Tibial nerve (tissue), 4 donors: Measurements from ENCODE around the gene ADD3. TPM values are rescaled to one million over a fixed set of nuclear protein-coding genes. Genes with fewer than 3 reads are reported as not detected.

Source experiments
- DNase-seq, 2 donors: peaks; one replicate each; pipeline ENCODE4 v3.0.0-alpha.2; 2019; ENCODE audit warnings: low spot score in 2 of 2
- H3K27ac ChIP-seq, 4 donors: fragments of 200-600 bp; sonication (generic) in 3 of 4; one replicate each; pipeline ENCODE4 v1.5.1; 2017 to 2019; ENCODE audit warnings: mild to moderate bottlenecking in 1 of 4
- H3K27me3 ChIP-seq, 2 donors: fragments of 200-600 bp; sonication (generic) in 1 of 2; one replicate each; pipeline versions ENCODE4 v1.5.1 to v1.6.0; 2017 to 2019
- H3K36me3 ChIP-seq, 3 donors: fragments of 200-600 bp; sonication (generic); one replicate each; pipeline ENCODE4 v1.5.1; 2018 to 2019
- H3K4me1 ChIP-seq, 4 donors: fragments of 200-600 bp; sonication (generic) in 3 of 4; one replicate each; pipeline ENCODE4 v1.5.1; 2017 to 2019
- H3K4me3 ChIP-seq, 4 donors: fragments of 200-600 bp; sonication (generic) in 3 of 4; one replicate each; pipeline ENCODE4 v1.5.1; 2017 to 2019; ENCODE audit warnings: mild to moderate bottlenecking in 1 of 4, moderate library complexity in 1 of 4
- H3K9me3 ChIP-seq, 4 donors: fragments of 200-600 bp; sonication (generic) in 3 of 4; one replicate each; pipeline ENCODE4 v1.5.1; 2017 to 2019
- CTCF ChIP-seq, 5 experiments: fragments of 200-600 bp in 3 of 5; fragments of 450-650 bp in 2 of 5; sonication (generic) in 3 of 5; IDR thresholded peaks; one replicate each; pipeline ENCODE4 v1.5.1; 2016 to 2019; ENCODE audit warnings: antibody characterized with exemption in 5 of 5, mild to moderate bottlenecking in 3 of 5, moderate library complexity in 2 of 5
- EP300 ChIP-seq, 2 donors: sonication (generic); formaldehyde crosslinking; IDR thresholded peaks; one replicate each; pipeline ENCODE4 v1.6.1; 2017; ENCODE audit warnings: antibody characterized with exemption in 2 of 2, mild to moderate bottlenecking in 1 of 2
- POLR2A ChIP-seq, 2 donors: fragments of 450-650 bp; IDR thresholded peaks; one replicate each; pipeline ENCODE4 v1.6.1; 2017; ENCODE audit warnings: antibody characterized with exemption in 2 of 2, mild to moderate bottlenecking in 2 of 2, moderate library complexity in 2 of 2
- WGBS, 2 donors: methylation state at CpG; one replicate each; pipeline ENCODE4 v1.1.5; 2018; 5-methylcytosine and 5-hydroxymethylcytosine counted together
- total RNA-seq, 4 donors: library from RNA; depleted of rRNA; stranded (reverse); fragments of >200 nt; gene quantifications; one replicate each; pipeline ENCODE4 v1.1.0, GENCODE V29; 2016

ADD3 gene
- total RNA-seq, 4 donors from 2014 or later, result 208 to 639 (median 443) TPM

GRCh38 chr10:110032801-110033700, 25.3 kb downstream of the ADD3 start:
- Histone ChIP-seq H3K4me1 (peaks cover 2 to 74% (median 33%) of the 10 kb centered on the region in 4 donors), H3K9me3 (no peaks in the 10 kb centered on the region), H3K27me3 (no peaks in the 10 kb centered on the region), H3K36me3 (peaks cover 0 to 5% (median 0%) of the 10 kb centered on the region in 3 donors), H3K27ac (peak overlapping the region; percentile 17 to 61 (median 40)), H3K4me3 (no peak overlapping the region)
- no peak for DNase-seq
- TF ChIP-seq CTCF (IDR thresholded peaks at IDR 0.05), result no peak
- TF ChIP-seq EP300 (IDR thresholded peaks at IDR 0.05), result no peak
- TF ChIP-seq POLR2A (IDR thresholded peaks at IDR 0.05), result no peak
- WGBS, 2 donors, result 24 to 27% methylated on average over 4 of the region's 4 CpGs

GRCh38 chr10:110033701-110034235, 26.0 kb downstream of the ADD3 start:
- WGBS, 2 donors, result 8 to 9% methylated on average over 2 of the region's 2 CpGs
- Histone ChIP-seq H3K9me3 (no peaks in the 10 kb centered on the region), H3K36me3 (peaks cover 0 to 5% (median 0%) of the 10 kb centered on the region in 3 donors), H3K27me3 (no peaks in the 10 kb centered on the region), H3K27ac (peak overlapping the region; percentile 5 to 61 (median 29)), H3K4me3 (no peak overlapping the region), H3K4me1 (peaks cover 2 to 78% (median 33%) of the 10 kb centered on the region in 4 donors)
- no peak for TF ChIP-seq CTCF (IDR thresholded peaks at IDR 0.05)
- no peak for DNase-seq

GRCh38 chr10:110034596-110034995, 26.8 kb downstream of the ADD3 start:
- no peak for TF ChIP-seq POLR2A (IDR thresholded peaks at IDR 0.05)
- TF ChIP-seq EP300 (IDR thresholded peaks at IDR 0.05), result no peak
- TF ChIP-seq CTCF (IDR thresholded peaks at IDR 0.05), result no peak
- no peak for DNase-seq
- H3K4me3 ChIP-seq, result no peak overlapping the region
- no peaks in the 10 kb centered on the region for H3K27me3 ChIP-seq
- H3K9me3 ChIP-seq, result no peaks in the 10 kb centered on the region
- peaks cover 0 to 5% (median 0%) of the 10 kb centered on the region in 3 donors for H3K36me3 ChIP-seq
- peak overlapping the region in 2 of 4 donors; percentile 41 to 61 for H3K27ac ChIP-seq
- H3K4me1 ChIP-seq, result peaks cover 2 to 78% (median 30%) of the 10 kb centered on the region in 4 donors
- 36 to 42% methylated on average over 2 of the region's 2 CpGs for WGBS, 2 donors

DNA sequence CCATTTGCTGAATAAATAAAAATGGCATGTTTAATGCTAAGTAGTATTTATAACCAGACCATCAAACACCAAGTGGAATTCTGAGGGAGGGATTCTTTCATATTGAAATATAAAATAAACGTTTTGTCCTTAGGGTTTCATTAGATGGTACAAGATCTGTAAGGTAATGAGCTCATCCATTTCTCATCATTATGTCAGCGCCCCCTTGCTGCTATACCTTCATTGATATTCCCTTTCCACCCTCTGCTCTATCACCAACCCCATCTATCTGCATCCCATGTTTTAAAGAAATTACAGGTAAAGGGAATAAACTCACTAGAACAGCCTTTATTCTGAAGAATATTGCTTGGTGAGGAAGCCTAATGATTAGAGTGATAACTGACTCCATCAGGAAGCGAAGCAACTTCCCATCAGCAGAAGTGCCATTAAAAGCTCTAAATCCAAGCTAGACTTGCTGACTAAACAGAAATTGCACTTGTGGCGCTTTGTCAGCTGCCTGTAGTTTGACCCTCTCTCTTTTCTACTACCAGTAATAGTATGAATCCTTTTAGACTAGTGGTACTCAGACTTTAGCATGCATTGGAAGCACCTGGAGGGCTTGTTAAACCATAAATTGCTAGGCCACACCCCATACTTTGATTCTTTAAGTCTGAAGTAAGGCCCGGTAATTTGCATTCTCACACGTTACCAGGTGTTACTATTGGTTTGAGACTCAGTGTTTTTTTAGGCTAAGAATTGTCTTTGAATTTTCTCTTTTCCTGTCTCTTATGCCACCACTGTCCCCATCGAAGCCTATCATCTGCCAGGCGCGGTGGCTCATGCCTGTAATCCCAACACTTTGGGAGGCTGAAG, 27.5 kb downstream of the ADD3 start:
- DNase-seq, result no peak
- Histone ChIP-seq H3K4me1 (peaks cover 2 to 84% (median 30%) of the 10 kb centered on the region in 4 donors), H3K9me3 (no peaks in the 10 kb centered on the region), H3K36me3 (peaks cover 0 to 5% (median 0%) of the 10 kb centered on the region in 3 donors), H3K27ac (peak overlapping the region in 1 of 4 donors; percentile 41), H3K27me3 (no peaks in the 10 kb centered on the region), H3K4me3 (no peak overlapping the region)
- WGBS, 2 donors, result 86 to 94% methylated on average over 9 of the region's 9 CpGs
- TF ChIP-seq CTCF (IDR thresholded peaks at IDR 0.05) (no peak), EP300 (IDR thresholded peaks at IDR 0.05) (no peak), POLR2A (IDR thresholded peaks at IDR 0.05) (no peak)
